H1 (cell line): ENCODE measurements around the gene RAP1GAP. TPM values are rescaled to one million over a fixed set of nuclear protein-coding genes. Genes with fewer than 3 reads are reported as not detected.

Experiments used
- CTCF ChIA-PET: fragments of 300-600 bp; sonication (Branson Sonifier 250); formaldehyde crosslinking; loops from one replicate; lab custom pipeline; 2021; ENCODE audit not compliant: partially characterized antibody; lab: Charles Lee
- POLR2A ChIA-PET: fragments of 300-600 bp; sonication (Branson Sonifier 250); formaldehyde crosslinking; loops from one replicate; lab custom pipeline; 2021; ENCODE audit warnings: inconsistent platforms; ENCODE audit not compliant: partially characterized antibody; lab: Charles Lee
- DNase-seq, 2 experiments: peaks; one replicate each; pipeline versions ENCODE4 v3.0.0 to v3.0.0-alpha.2; 2010 to 2022; ENCODE audit warnings: low spot score in 2 of 2, low read depth in 1 of 2, mixed read lengths in 1 of 2
- FAIRE-seq: peaks from 2 replicates; lab custom pipeline; 2011; peaks lifted over from hg19 to GRCh38; lab: Jason Lieb, UNC
- H2AFZ ChIP-seq: 2 replicates; pipeline ENCODE4 v1.8.1; 2012; ENCODE audit warnings: low read length, inconsistent platforms
- H2AK5ac ChIP-seq: 2 replicates; pipeline ENCODE4 v1.6.1; 2013; ENCODE audit warnings: low read depth, low read length
- H2BK120ac ChIP-seq: replicated peaks from 2 replicates; pipeline ENCODE3; 2013; ENCODE audit warnings: low read depth, low read length, inconsistent platforms
- H2BK12ac ChIP-seq: 2 replicates; pipeline ENCODE4 v1.6.1; 2013; ENCODE audit warnings: low read depth, low read length
- H2BK15ac ChIP-seq: 2 replicates; pipeline ENCODE4 v1.6.1; 2013; ENCODE audit warnings: low read length
- H2BK20ac ChIP-seq: 2 replicates; pipeline ENCODE4 v1.6.1; 2013; ENCODE audit warnings: low read length
- H2BK5ac ChIP-seq: 2 replicates; pipeline ENCODE4 v1.6.1; 2013; ENCODE audit warnings: low read depth, low read length
- H3K14ac ChIP-seq: 2 replicates; pipeline ENCODE4 v1.6.1; 2013; ENCODE audit warnings: inconsistent platforms; ENCODE audit not compliant: insufficient read length
- H3K18ac ChIP-seq: 2 replicates; pipeline ENCODE4 v1.6.1; 2013; ENCODE audit warnings: low read length; ENCODE audit errors: extremely low read depth
- H3K23ac ChIP-seq: 2 replicates; pipeline ENCODE4 v1.6.1; 2013; ENCODE audit warnings: inconsistent platforms; ENCODE audit not compliant: insufficient read length
- H3K23me2 ChIP-seq: 2 replicates; pipeline ENCODE4 v1.6.1; 2013; ENCODE audit warnings: low read depth, low read length
- H3K27ac ChIP-seq: 2 replicates; pipeline ENCODE4 v1.6.1; 2011; ENCODE audit warnings: low read depth, low read length, inconsistent platforms
- H3K27me3 ChIP-seq, 4 experiments: replicated peaks in 1 of 4; 1 replicate in 1 of 4; 2 replicates in 3 of 4; pipeline versions ENCODE4 v1.6.1 to v1.8.1; 2011 to 2013; ENCODE audit warnings: low read length in 3 of 4, mild to moderate bottlenecking in 3 of 4, inconsistent platforms in 2 of 4, mixed read lengths in 2 of 4, moderate library complexity in 1 of 4; ENCODE audit not compliant: control insufficient read depth in 3 of 4, insufficient read depth in 3 of 4; ENCODE audit errors: extremely low read depth in 1 of 4
- H3K36me3 ChIP-seq, 4 experiments: 2 replicates each; pipeline versions ENCODE4 v1.6.1 to v1.8.1; 2011 to 2013; ENCODE audit warnings: mild to moderate bottlenecking in 4 of 4, low read length in 3 of 4, moderate library complexity in 2 of 4, control low read depth in 1 of 4, inconsistent platforms in 1 of 4; ENCODE audit not compliant: insufficient read depth in 4 of 4, control insufficient read depth in 2 of 4
- H3K4ac ChIP-seq: replicated peaks from 2 replicates; pipeline ENCODE3; 2013; ENCODE audit warnings: low read length, low read depth, mixed read lengths, inconsistent platforms; ENCODE audit not compliant: insufficient read length
- H3K4me1 ChIP-seq, 4 experiments: replicated peaks in 1 of 4; 1 replicate in 1 of 4; 2 replicates in 3 of 4; pipeline versions ENCODE4 v1.6.1 to v1.8.1; 2011 to 2013; ENCODE audit warnings: low read length in 3 of 4, inconsistent platforms in 2 of 4, mixed read lengths in 1 of 4; ENCODE audit not compliant: insufficient read depth in 4 of 4, control insufficient read depth in 3 of 4
- H3K4me2 ChIP-seq, 2 experiments: 2 replicates each; pipeline versions ENCODE4 v1.6.1 to v1.8.1; 2011 to 2013; ENCODE audit warnings: low read depth in 2 of 2, low read length in 2 of 2, control low read depth in 1 of 2, inconsistent platforms in 1 of 2, mild to moderate bottlenecking in 1 of 2; ENCODE audit not compliant: insufficient read depth in 1 of 2
- H3K4me3 ChIP-seq, 4 experiments: fragments of 200-600, 300-600 bp in 1 of 4; sonication (generic), shearing (Covaris generic), sonication (Bioruptor Twin) in 1 of 4; 2 replicates each; pipeline versions ENCODE4 v1.5.1 to v1.8.1; 2011 to 2016; ENCODE audit warnings: low read length in 4 of 4, low read depth in 3 of 4, control low read depth in 2 of 4, inconsistent platforms in 2 of 4, mild to moderate bottlenecking in 2 of 4, mixed read lengths in 1 of 4, moderate library complexity in 1 of 4; ENCODE audit not compliant: insufficient read depth in 2 of 4; ENCODE audit errors: extremely low read depth in 1 of 4
- H3K56ac ChIP-seq: replicated peaks from 2 replicates; pipeline ENCODE3; 2013; ENCODE audit warnings: low read depth, mild to moderate bottlenecking, mixed read lengths, low read length, inconsistent platforms; ENCODE audit not compliant: insufficient read length
- H3K79me1 ChIP-seq: 2 replicates; pipeline ENCODE4 v1.6.1; 2013; ENCODE audit warnings: low read depth, low read length, control low read depth
- H3K79me2 ChIP-seq, 2 experiments: 2 replicates each; pipeline versions ENCODE4 v1.6.1 to v1.8.1; 2012 to 2013; ENCODE audit warnings: low read length in 2 of 2, mild to moderate bottlenecking in 2 of 2, inconsistent platforms in 1 of 2; ENCODE audit not compliant: insufficient read depth in 2 of 2, control insufficient read depth in 1 of 2
- H3K9ac ChIP-seq, 4 experiments: replicated peaks in 1 of 4; 1 replicate in 1 of 4; 2 replicates in 3 of 4; pipeline versions ENCODE4 v1.6.1 to v1.8.1; 2011 to 2013; ENCODE audit warnings: low read depth in 3 of 4, low read length in 3 of 4, control low read depth in 2 of 4, mild to moderate bottlenecking in 2 of 4, moderate library complexity in 2 of 4, inconsistent platforms in 1 of 4; ENCODE audit errors: extremely low read depth in 1 of 4
- H3K9me3 ChIP-seq, 2 experiments: 2 replicates each; pipeline versions ENCODE4 v1.6.1 to v1.8.1; 2012 to 2013; ENCODE audit warnings: mild to moderate bottlenecking in 2 of 2, moderate library complexity in 2 of 2, control low read depth in 1 of 2, inconsistent platforms in 1 of 2, low read depth in 1 of 2, low read length in 1 of 2, mixed read lengths in 1 of 2; ENCODE audit not compliant: insufficient read depth in 2 of 2
- H4K20me1 ChIP-seq, 2 experiments: replicated peaks in 1 of 2; 2 replicates each; pipeline versions ENCODE3 to v1.8.1; 2011 to 2013; ENCODE audit warnings: inconsistent platforms in 2 of 2, low read length in 2 of 2, mild to moderate bottlenecking in 1 of 2; ENCODE audit not compliant: insufficient read depth in 2 of 2, control insufficient read depth in 1 of 2
- H4K5ac ChIP-seq: 2 replicates; pipeline ENCODE4 v1.6.1; 2013; ENCODE audit warnings: low read length, low read depth, mixed read lengths, inconsistent platforms; ENCODE audit not compliant: insufficient read length
- H4K8ac ChIP-seq: 2 replicates; pipeline ENCODE4 v1.8.0; 2013; ENCODE audit warnings: mild to moderate bottlenecking, moderate library complexity, low read length, inconsistent platforms; ENCODE audit not compliant: insufficient read depth; ENCODE audit errors: extremely low read depth
- H4K91ac ChIP-seq: replicated peaks from 2 replicates; pipeline ENCODE3; 2013; ENCODE audit warnings: low read length, mixed read lengths, inconsistent platforms; ENCODE audit not compliant: insufficient read length
- NRF1 ChIP-seq: IDR thresholded peaks from 2 replicates; pipeline ENCODE4 v1.6.1; 2011; ENCODE audit warnings: mild to moderate bottlenecking, low read depth, low read length, improper control_type of control experiment
- TEAD4 ChIP-seq: IDR thresholded peaks from 2 replicates; pipeline ENCODE4 v1.6.1; 2012; ENCODE audit warnings: low read depth, low read length, inconsistent platforms, mixed read lengths
- WGBS, 2 experiments: shearing (Covaris generic) in 1 of 2; methylation state at CpG; one replicate each; pipeline versions ENCODE4 v1.1.6 to v1.1.7; 2013 to 2015; ENCODE audit warnings: low lambda C conversion rate in 2 of 2, mixed read lengths in 2 of 2, inconsistent platforms in 1 of 2, low coverage in 1 of 2, missing lambda C conversion rate in 1 of 2; ENCODE audit not compliant: insufficient replicate concordance in 2 of 2, insufficient coverage in 1 of 2, insufficient read length in 1 of 2; ENCODE audit errors: extremely low coverage in 1 of 2, missing lambda C conversion rate in 1 of 2; 5-methylcytosine and 5-hydroxymethylcytosine counted together
- polyA plus RNA-seq, 7 experiments: library from polyadenylated mRNA; depleted of rRNA in 3 of 7; stranded (reverse) in 5 of 7; unstranded in 2 of 7; fragments of >200 nt in 5 of 7; fragments of 200-250 nt in 2 of 7; gene quantifications; 1 replicate in 5 of 7; 2 replicates in 1 of 7; 4 replicates in 1 of 7; pipeline versions ENCODE4 v1.2.1 to v1.2.3, GENCODE V29; 2011 to 2013; ENCODE audit warnings: missing spikeins in 2 of 7, mixed read lengths in 2 of 7
- total RNA-seq: library from RNA; stranded (reverse); fragmentation: NEBNext Ultra II Directional; extraction: Animal tissue kit (Norgen Biotek cat#: 25700); gene quantifications from 2 replicates; pipeline ENCODE4 v1.2.1, GENCODE V29; 2021

The RAP1GAP gene
- total and polyA plus RNA-seq, 2 of the 8 experiments (the other 6 are each of a cell fraction or from before 2014, with no cell fraction given): 8.4 TPM

GRCh38 chr1:21593231-21593630 is 75.9 kb downstream of the RAP1GAP start:
- Histone ChIP-seq H2BK120ac (no peak overlapping the region), H3K9me3 (no peaks in the 10 kb centered on the region), H3K4me3 (no peak overlapping the region), H3K79me1 (no peaks in the 10 kb centered on the region), H3K23me2 (no peaks in the 10 kb centered on the region), H3K56ac (no peak overlapping the region), H3K27me3 (0 out of 7 replicates have a peak, but pooled peaks cover 0 to 2% (median 0%) of the 10 kb centered on the region in 4 experiments), H4K91ac (peak overlapping the region; percentile 23), H3K9ac (no peak overlapping the region), H4K20me1 (peaks cover 0 to 1% of the 10 kb centered on the region in 2 experiments), H3K36me3 (no peaks in the 10 kb centered on the region), H3K4me1 (peaks cover 5 to 14% (median 10%) of the 10 kb centered on the region in 4 experiments; a peak in 6 of 7 replicates), H4K5ac (no peak overlapping the region), H2BK5ac (no peak overlapping the region), H2BK12ac (no peak overlapping the region), H3K18ac (no peak overlapping the region), H3K79me2 (no peaks in the 10 kb centered on the region), H2AK5ac (no peak overlapping the region), H2BK15ac (no peak overlapping the region), H2BK20ac (no peak overlapping the region), H3K4me2 (no peak overlapping the region), H4K8ac (no peak overlapping the region), H3K4ac (no peak overlapping the region), H3K23ac (no peak overlapping the region), H3K27ac (no peak overlapping the region), H3K14ac (no peak overlapping the region), H2AFZ (no peak overlapping the region)
- POLR2A ChIA-PET: interaction anchor here (1.4 kb wide), 1 partner anchor 353 kb away, joined by 3 read pairs; no protein-coding TSS in a partner anchor
- WGBS, 2 experiments: 81% methylated on average over 8 of the region's 8 CpGs; no CpG with 5 or more reads in 1 of the 2 experiments
- no peak for DNase-seq
- TF ChIP-seq NRF1 (no peak), TEAD4 (peak; percentile 38; the same call in 1 of the 2 replicates)
- CTCF ChIA-PET: interaction anchor here (1.0 to 6.7 kb wide), 10 partner anchors 14 to 376 kb away, joined by 3 to 63 read pairs (median 5); partner anchors contain the start of gene ALPL
- FAIRE-seq: no peak
